ENCODE measurements around the gene ACTN3.

The ACTN3 gene

DNA sequence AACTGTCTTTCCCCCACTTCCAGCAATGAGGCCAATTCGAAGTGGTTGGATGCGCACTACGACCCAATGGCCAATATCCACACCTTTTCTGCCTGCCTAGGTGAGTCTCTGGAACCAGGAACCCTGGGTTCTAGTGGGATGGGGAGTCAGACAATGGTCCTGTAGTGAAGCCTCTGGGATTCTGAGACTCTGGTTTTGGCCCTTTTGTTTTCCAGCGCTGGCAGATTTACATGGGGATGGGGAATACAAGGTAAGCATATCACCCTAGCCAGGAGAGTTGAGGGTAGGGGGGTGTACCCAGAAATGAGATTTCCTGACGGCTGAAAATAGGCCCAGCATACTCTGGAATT is 35.7 kb upstream of the ACTN3 start:
- TF ChIP-seq, protein P1, sequence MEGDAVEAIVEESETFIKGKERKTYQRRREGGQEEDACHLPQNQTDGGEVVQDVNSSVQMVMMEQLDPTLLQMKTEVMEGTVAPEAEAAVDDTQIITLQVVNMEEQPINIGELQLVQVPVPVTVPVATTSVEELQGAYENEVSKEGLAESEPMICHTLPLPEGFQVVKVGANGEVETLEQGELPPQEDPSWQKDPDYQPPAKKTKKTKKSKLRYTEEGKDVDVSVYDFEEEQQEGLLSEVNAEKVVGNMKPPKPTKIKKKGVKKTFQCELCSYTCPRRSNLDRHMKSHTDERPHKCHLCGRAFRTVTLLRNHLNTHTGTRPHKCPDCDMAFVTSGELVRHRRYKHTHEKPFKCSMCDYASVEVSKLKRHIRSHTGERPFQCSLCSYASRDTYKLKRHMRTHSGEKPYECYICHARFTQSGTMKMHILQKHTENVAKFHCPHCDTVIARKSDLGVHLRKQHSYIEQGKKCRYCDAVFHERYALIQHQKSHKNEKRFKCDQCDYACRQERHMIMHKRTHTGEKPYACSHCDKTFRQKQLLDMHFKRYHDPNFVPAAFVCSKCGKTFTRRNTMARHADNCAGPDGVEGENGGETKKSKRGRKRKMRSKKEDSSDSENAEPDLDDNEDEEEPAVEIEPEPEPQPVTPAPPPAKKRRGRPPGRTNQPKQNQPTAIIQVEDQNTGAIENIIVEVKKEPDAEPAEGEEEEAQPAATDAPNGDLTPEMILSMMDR (IDR thresholded peaks at IDR 0.05; ENCODE audit: borderline replicate concordance, insufficient read depth, low read depth, low read length): no peak

DNA sequence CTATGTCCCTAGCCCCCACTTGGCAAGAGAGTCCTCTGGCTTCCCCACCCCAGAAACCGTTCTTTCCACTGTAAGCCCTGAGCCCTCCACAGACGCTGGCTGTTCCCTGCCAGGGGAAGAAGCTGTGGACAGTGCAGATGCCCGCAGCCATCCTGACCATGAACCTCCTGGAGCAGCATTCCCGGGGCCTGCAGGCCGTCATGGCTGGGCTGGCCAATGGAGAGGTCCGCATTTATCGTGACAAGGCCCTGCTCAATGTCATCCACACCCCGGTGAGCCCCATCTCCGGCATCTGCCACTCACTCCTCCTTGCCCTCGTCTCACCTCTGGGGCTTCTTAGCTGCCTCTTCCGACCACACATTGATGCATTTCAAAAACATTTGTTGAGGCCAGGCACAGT is 23.1 kb upstream of the ACTN3 start:
- no peak overlapping the region for H3K4me3 ChIP-seq (ENCODE audit: low read depth, low read length)
- TF ChIP-seq, protein P1 (IDR thresholded peaks at IDR 0.05; ENCODE audit: borderline replicate concordance, insufficient read depth, low read depth, low read length): no peak

More for the DNA sequence above, 35.7 kb upstream of the ACTN3 start:
- H3K4me3 ChIP-seq (ENCODE audit: low read depth, low read length): peak overlapping the region; percentile 67

DNA sequence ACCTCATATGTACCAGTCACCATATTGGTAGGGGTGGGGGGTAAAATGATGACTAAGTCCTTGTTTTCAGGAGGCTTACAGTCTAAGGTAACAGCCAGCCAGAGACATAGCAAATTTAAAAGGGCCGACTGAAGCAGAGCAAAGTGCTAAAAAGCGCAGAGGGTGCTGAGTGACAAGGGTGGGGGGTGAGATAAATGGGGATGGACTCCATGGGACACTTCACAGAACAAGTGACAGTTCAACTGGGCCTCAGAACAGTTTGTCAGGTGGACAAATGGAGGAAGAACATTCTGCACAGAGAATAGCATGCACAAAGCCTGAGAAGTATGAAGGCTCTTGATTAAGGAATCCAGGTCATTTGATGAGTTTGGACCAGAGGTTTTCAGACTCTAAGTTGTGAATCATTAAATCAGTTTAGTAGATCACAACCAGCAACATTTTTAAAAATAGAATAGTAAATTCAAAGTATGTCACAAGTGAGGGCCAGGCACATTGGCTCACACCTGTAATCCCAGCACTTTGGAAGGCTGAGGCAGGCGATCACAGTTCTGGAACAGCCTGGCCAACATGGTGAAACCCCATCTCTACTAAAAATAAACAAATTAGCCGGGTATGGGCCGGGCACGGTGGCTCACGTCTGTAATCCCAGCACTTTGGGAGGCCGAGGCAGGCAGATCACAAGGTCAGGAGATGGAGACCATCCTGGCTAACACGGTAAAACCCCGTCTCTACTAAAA is 22.2 kb upstream of the ACTN3 start:
- no peak overlapping the region for H3K4me3 ChIP-seq (ENCODE audit: low read depth, low read length)
- TF ChIP-seq, protein P1 (IDR thresholded peaks at IDR 0.05; ENCODE audit: borderline replicate concordance, insufficient read depth, low read depth, low read length): no peak

DNA sequence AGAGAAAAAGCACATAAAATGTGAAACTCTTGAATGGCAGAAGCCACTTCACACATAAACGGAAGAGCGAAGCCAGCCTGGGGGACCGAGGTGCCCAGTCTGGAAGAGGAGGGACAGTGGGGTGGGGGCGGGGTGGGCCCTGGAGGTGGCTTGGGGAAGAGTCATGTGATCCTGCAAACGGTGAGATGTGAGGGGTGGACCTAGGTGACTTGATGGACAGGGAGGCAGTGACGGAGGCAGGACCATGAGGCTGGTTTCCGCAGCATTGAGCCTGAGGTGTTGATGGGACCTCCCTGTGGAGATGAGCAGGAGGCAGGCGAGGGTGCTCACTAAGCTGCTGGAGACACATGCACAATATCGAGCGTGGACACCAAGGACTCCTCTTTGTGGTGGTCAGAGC is 17.6 kb upstream of the ACTN3 start:
- no peak overlapping the region for H3K4me3 ChIP-seq (ENCODE audit: low read depth, low read length)
- TF ChIP-seq, protein P1 (IDR thresholded peaks at IDR 0.05; ENCODE audit: borderline replicate concordance, insufficient read depth, low read depth, low read length): no peak

DNA sequence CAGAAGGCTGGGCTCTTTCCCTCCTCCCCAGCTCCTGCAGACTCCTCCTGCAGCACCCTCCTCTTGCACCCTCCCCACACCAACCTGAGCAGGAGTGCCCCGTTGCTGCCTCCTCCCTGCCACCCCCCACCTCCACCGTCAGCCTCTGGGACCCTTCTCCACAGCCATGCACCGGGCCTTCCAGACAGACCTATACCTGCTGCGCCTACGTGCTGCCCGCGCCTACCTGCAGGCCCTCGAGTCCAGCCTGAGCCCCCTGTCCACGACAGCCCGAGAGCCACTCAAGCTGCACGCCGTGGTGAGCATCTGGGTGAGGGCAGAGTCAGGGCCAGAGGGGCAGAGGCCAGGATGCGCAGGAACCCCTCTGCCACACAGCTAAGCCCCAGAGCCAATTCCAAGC is 17.0 kb upstream of the ACTN3 start:
- TF ChIP-seq, protein P1 (IDR thresholded peaks at IDR 0.05; ENCODE audit: borderline replicate concordance, insufficient read depth, low read depth, low read length): no peak
- H3K4me3 ChIP-seq (ENCODE audit: low read depth, low read length): no peak overlapping the region

DNA sequence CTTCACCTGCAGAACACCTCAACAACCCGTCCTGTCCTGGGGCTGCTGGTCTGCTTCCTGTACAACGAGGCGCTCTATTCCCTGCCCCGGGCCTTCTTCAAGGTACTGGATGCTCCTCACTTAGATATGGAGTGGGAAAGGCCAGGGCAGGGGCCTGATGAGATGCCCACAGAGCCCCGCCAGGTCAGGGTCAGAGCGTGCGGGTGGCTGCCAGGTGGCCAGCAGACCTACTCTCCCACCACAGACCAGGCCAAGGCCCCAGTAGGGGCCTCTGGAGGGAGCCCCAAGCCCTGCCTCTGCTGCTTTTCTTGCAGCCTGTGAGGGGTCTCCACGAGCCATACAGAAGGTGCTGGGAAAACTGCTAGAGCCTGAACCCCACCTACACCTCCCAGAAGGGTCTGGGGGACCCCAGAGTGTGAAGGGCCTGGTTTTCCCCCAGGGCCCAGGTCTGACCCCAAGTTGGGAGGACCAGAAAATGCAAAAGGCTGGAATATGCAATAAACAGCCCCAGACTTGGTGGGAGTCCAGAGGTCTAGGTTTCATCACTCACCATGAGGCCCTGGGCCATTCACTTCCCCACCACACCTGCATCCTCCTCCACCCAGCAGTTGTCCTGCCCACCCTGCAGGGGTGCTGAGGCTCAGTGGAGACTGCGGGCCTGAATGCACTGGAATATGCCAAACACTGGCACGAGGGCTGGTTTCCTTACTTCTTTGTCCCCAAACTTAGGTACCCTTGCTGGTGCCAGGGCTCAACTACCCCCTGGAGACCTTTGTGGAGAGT is 15.6 kb upstream of the ACTN3 start:
- H3K4me3 ChIP-seq (ENCODE audit: low read depth, low read length): no peak overlapping the region
- TF ChIP-seq, protein P1 (IDR thresholded peaks at IDR 0.05; ENCODE audit: borderline replicate concordance, insufficient read depth, low read depth, low read length): no peak

DNA sequence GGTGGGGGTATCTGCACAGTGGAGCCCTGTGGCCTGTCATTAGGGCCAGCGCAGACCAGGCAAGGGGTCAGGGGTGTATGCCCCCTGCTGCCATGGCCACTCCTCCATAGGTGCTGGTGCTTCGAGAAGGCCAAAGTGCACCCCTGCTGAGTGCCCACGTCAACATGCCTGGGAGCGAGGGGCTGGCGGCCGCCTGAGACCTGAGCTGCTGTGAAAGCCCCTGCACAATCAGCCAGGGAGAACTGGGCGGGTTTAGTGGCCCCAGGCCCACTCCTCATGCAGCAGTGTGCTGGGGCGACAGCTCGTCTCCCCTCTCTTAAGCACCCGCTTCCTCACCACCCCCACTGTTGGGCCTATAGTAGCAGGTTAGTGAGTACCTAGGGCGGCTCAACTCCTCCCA is 14.9 kb upstream of the ACTN3 start:
- H3K4me3 ChIP-seq (ENCODE audit: low read depth, low read length): no peak overlapping the region
- TF ChIP-seq, protein P1 (IDR thresholded peaks at IDR 0.05; ENCODE audit: borderline replicate concordance, insufficient read depth, low read depth, low read length): no peak

Measured in GM12875 (cell line).